SIG-M5 (cell line): ENCODE measurements around the gene PPP4R4.
"Not testable (repeated sequence)": the region's sequence is repeated elsewhere in the genome, so short reads cannot be mapped to it uniquely, and the experiment has no call there.

Experiments
- DNase-seq: peaks from one replicate; lab custom pipeline; 2025; lab: John Stamatoyannopoulos, UW

PPP4R4 gene

DNA sequence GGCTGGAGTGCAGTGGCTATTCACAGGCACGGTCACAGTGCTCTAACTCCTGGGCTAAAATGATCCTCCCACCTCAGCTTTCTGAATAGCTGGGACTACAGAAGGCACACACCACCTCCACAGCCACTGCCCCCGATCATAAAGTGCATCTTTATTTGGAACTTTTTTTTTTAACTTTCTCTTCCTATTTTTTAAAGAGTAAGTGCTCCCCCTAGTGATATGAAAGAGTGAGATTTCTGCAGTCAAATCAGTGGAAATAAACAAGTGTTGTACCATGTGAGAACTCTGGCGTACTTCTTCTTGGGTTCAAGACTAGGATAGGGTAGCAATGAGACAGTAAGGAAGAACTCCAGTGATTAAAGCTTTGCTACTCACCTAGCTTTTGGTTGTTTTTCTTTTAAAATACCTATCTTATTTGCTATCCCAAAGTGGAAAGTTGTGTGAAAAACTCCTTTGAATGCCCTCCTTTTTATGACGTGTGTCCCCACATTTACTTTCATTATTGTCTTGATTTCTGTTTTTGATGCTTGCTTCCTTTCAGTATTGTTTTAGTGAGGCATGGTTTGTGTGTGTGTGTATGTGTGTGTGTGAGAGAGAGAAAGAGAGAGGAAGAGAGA lies 6.6 kb downstream of the PPP4R4 start:
- peak; percentile 34 for DNase-seq

DNA sequence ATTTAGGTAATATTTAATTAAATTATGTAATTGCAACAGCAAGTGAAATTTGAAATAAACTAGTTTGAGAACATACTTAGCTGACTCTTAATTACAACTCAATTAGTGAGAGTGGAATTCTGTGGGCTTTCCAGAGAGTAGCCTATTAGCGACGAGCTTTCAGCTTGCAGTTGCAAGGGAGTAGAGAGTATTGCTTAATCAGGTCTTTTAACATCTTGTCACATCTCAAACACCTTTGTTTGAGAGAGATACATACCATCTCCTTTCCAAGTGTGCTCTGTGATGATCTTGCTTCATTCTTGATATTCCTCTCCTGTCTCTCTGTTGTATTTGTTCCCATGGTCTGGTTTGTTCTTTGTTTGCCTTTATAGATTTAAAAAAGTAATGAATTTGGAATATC lies 7.7 kb downstream of the PPP4R4 start:
- no peak for DNase-seq

- no peak for DNase-seq
Observed at GRCh38 chr14:94192536-94192935, 18.4 kb downstream of the PPP4R4 start.

DNA sequence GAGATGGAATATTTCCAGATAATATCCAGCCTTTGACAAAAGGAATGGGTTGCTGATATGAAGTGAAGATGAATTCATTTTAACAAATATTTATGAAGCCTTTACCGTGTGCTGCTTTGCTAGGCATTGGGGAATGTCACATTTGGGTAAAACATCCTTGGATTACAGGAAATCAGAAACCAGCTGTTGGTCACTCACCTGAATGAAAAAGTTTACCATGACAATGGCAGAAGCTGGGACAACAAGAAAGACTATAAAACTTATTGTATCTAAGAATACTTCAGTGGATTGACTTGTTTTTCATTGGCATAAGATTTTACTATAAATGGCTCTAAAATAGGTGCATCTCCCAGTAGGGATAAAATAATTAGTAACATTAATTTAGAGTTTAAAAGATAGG lies 19.7 kb downstream of the PPP4R4 start:
- no peak for DNase-seq

DNA sequence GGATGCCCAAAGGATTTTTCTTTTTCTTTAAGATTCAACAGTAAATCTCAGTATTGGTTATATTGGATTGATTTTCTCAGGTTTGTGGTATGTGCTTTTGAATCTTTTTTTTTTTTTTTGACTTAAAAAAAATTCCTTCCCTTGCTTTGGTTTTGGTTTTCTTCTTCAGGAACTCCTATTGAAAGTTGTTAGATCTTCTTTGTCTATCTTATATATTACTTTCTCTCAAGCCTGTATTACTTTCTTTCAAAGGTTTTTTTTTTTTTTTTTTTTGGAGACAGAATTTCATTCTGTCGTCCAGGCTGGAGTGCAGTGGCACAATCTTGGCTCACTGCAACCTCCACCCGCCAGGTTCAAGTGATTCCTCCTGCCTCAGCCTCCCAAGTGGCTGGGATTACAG lies 21.9 kb downstream of the PPP4R4 start:
- DNase-seq, result no peak

GRCh38 chr14:94203473-94204210 lies 29.5 kb downstream of the PPP4R4 start:
- DNase-seq, result no peak

DNA sequence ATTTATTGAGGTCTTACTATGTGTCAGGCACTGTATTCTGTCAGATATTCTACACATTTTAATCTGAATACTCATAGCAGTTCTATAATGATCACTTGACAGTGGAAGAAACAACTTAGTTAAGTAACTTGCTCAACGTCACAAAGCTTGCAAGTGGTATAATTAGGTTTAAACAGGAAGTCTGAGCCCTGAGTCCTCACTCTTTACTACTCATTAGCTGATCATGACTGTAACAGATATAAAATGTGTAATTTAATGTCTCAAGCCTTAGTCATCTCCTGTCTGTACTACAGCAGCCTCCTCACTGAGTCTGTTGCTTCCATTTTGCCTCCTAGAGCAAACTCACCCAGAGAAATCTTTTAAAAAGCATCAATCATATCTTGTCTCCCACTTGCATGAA lies 38.9 kb downstream of the PPP4R4 start:
- DNase-seq, result no peak

GRCh38 chr14:94213741-94214140 lies 39.6 kb downstream of the PPP4R4 start:
- no peak for DNase-seq

GRCh38 chr14:94217116-94217515 lies 43.0 kb downstream of the PPP4R4 start:
- no peak for DNase-seq

GRCh38 chr14:94218198-94218886 lies 44.2 kb downstream of the PPP4R4 start:
- DNase-seq, result not testable (repeated sequence)

- no peak for DNase-seq
Observed at GRCh38 chr14:94224040-94224439, 49.9 kb downstream of the PPP4R4 start.

GRCh38 chr14:94225460-94226378 lies 51.6 kb downstream of the PPP4R4 start:
- no peak for DNase-seq

DNA sequence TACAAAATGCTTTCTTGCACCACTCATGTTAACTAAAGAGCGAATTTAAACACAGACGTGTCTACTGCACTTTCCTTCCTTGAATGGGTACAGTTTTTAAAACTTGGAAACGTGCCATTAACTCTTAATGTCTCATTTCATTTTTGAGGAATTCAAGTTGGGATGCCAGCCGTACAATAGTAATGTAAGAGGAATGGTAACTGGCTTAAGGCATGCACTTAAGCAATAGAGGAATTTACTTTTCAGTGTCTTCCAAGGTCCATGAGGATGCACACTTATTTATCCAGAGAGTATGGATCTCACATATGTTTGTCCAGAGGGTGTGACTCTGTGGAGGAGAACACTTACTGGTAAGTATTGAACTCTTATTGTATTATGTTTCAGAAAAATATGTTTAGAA lies 52.9 kb downstream of the PPP4R4 start:
- DNase-seq, result no peak

DNA sequence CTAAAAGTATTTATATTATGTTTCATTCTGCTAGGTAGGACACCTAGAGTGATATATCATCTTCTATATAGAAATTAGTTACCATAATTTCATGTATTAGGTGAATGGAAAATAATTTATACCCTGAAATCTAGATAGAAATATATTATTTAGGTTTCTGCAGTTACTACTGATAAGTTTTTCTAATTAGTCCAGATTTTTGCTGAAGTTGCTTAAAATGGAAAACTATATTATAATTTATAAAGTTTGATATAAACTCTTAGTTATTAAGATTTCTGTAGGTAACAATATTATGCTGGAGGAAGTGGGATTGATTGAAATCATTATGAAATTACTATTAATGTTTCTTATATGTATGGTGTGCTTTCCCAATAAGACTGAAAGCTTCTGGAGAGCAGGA lies 62.9 kb downstream of the PPP4R4 start:
- DNase-seq, result no peak

- DNase-seq, result no peak
Observed at GRCh38 chr14:94237983-94238382, 63.9 kb downstream of the PPP4R4 start.

DNA sequence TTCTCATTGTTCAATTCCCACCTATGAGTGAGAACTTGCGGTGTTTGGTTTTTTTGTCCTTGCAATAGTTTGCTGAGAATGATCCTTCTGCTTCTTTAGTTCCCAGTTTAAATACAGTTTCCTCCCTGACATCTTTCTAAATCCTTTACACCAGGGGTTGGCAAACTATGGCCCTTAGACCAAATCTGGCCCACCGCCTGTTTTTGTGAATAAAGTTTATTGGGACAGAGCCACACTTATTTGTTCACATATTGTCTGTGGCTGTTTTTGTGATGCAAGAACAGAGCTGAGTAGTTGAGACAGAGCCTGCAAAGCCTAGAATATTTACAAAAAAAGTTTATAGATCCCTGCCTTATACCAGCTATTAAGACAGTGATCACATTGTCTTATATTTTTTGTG lies 65.3 kb downstream of the PPP4R4 start:
- DNase-seq, result no peak

DNA sequence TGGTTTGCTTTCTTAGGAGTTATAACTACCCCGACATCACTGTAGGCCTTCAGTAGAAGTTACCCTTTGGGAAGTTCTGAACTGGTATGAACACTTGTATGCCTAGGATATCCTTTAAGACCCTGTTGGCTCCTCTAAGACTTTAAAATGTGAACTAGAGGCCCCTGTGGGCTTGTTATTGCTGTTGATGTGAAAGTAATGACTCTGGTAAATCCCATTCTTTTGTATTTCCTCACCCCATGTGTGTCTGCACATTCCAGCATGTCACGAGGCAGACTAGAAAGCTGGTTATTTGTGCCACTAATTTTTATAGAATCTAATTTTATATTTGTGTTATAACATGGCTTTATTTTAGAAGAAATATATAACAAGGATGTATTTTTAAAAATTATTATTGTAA lies 70.1 kb downstream of the PPP4R4 start:
- DNase-seq, result no peak

DNA sequence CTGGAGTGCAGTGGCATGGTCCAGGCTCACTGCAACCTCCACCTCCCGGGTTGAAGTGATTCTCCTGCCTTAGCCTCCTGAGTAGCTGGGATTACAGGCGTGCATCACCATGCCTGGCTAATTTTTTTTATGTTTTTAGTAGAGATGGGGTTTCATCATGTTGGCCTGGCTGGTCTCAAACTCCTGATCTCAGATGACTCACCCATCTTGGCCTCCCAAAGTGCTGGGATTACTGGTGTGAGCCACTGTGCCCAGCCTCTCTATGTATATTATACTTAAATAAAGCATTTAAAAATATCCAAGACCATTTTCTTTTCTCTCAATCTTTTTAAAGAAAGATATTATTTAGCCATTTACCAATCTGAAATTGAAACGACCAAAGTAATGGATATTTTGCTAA lies 90.1 kb downstream of the PPP4R4 start:
- not testable (repeated sequence) for DNase-seq

DNA sequence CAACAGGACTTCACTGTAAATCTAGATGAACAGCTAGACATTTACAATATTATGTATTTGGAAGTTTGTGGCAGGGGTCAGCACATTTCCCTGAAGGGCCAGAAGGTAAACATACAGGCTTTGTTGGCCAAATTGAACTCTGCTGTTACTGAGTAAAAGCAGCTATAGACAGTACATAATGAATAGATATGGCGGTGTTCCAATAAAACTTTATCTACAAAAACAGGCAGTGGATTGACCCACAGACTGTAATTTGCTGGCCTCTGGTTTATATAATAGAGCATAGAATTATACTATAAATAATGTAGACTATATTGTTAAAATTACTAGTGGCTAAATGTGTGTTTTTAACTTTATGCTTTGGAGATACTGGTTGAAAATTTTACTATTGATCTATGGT lies 93.2 kb downstream of the PPP4R4 start:
- no peak for DNase-seq

- DNase-seq, result not testable (repeated sequence)
Observed at GRCh38 chr14:94268582-94268981, 94.5 kb downstream of the PPP4R4 start.

DNA sequence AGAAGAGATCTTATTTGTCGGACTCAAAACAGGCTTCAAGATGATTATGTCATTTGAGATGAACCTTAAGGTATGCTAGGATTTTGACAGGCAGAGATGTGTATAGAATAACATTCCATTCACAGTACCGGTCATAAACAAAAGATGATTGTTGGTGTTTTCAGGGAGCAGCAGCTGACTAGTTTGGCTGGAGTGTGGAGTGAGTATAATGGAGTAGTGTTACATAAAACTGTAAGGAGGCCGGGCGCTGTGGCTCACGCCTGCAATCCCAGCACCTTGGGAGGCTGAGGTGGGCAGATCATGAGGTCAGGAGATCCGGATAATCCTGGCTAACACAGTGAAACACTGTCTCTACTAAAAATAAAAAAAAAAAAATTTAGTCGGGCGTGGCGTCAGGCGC lies 95.0 kb downstream of the PPP4R4 start:
- no peak for DNase-seq

- not testable (repeated sequence) for DNase-seq
Observed at GRCh38 chr14:94276898-94277561, 102.9 kb downstream of the PPP4R4 start.
